NT2/D1 (cell line): ENCODE measurements around the gene TYRO3.

Source experiments
- SUZ12 ChIP-seq: IDR thresholded peaks from 2 replicates; pipeline ENCODE4 v1.6.1; 2011; ENCODE audit not compliant: insufficient read length, insufficient read depth; ENCODE audit errors: extremely low read depth
- YY1 ChIP-seq: IDR thresholded peaks from 2 replicates; pipeline ENCODE4 v1.6.1; 2011; ENCODE audit not compliant: insufficient read length, insufficient read depth
- ZNF274 ChIP-seq: IDR thresholded peaks from 2 replicates; pipeline ENCODE4 v1.6.1; 2011; ENCODE audit warnings: mild to moderate bottlenecking, low read depth, low read length

GRCh38 chr15:41512512-41512939, 46.5 kb upstream of the TYRO3 start:
- no peak for TF ChIP-seq SUZ12
- no peak for TF ChIP-seq ZNF274
- TF ChIP-seq YY1 = no peak
